Measurements from ENCODE around the gene OTUB2. TPM values are rescaled to one million over a fixed set of nuclear protein-coding genes. Genes with fewer than 3 reads are reported as not detected.

OTUB2 gene
- total and polyA plus RNA-seq, 5 donors = 0.11 to 0.65 (median 0.34) TPM

- ATAC-seq = peak; percentile 77 to 86
- intact Hi-C loops (cut with DNase I) = no loop called here
- Histone ChIP-seq H3K4me1 (ENCODE audit: control insufficient read depth, insufficient read depth, low read length) (no peaks in the 10 kb centered on the region), H3K4me3 (ENCODE audit: low read length) (no peak overlapping the region), H3K27ac (ENCODE audit: low read length) (peak overlapping the region; percentile 54), H3K27me3 (ENCODE audit: control insufficient read depth, insufficient read depth) (no peaks in the 10 kb centered on the region), H3K9me3 (ENCODE audit: control insufficient read depth, low read length) (no peaks in the 10 kb centered on the region)
- DNase-seq = peak; percentile 72 to 87 (median 82)
- WGBS = 68% methylated on average over 6 of the region's 6 CpGs
Measured at GRCh38 chr14:94050231-94050880, 24.2 kb downstream of the OTUB2 start.

GRCh38 chr14:94051115-94051514 lies 25.0 kb downstream of the OTUB2 start:
- H3K9me3 ChIP-seq (ENCODE audit: control insufficient read depth, low read length) = no peaks in the 10 kb centered on the region
- no peak overlapping the region for H3K4me3 ChIP-seq (ENCODE audit: low read length)
- no peaks in the 10 kb centered on the region for H3K4me1 ChIP-seq (ENCODE audit: control insufficient read depth, insufficient read depth, low read length)
- ATAC-seq = peak; percentile 10 to 31
- intact Hi-C loops (cut with DNase I) = no loop called here
- peak overlapping the region; percentile 12 for H3K27ac ChIP-seq (ENCODE audit: low read length)
- no peaks in the 10 kb centered on the region for H3K27me3 ChIP-seq (ENCODE audit: control insufficient read depth, insufficient read depth)
- DNase-seq = peak in 1 of 3 donors; percentile 86
- 43% methylated on average over 9 of the region's 9 CpGs for WGBS

GRCh38 chr14:94051779-94052178 lies 25.6 kb downstream of the OTUB2 start:
- Histone ChIP-seq H3K27ac (ENCODE audit: low read length) (no peak overlapping the region), H3K27me3 (ENCODE audit: control insufficient read depth, insufficient read depth) (no peaks in the 10 kb centered on the region), H3K4me1 (ENCODE audit: control insufficient read depth, insufficient read depth, low read length) (no peaks in the 10 kb centered on the region), H3K9me3 (ENCODE audit: control insufficient read depth, low read length) (no peaks in the 10 kb centered on the region), H3K4me3 (ENCODE audit: low read length) (no peak overlapping the region)
- intact Hi-C loops (cut with DNase I) = no loop called here
- no peak for ATAC-seq
- no peak for DNase-seq
- WGBS = 78% methylated on average over 3 of the region's 3 CpGs

- Histone ChIP-seq H3K27ac (ENCODE audit: low read length) (no peak overlapping the region), H3K4me1 (ENCODE audit: control insufficient read depth, insufficient read depth, low read length) (no peaks in the 10 kb centered on the region), H3K4me3 (ENCODE audit: low read length) (no peak overlapping the region), H3K27me3 (ENCODE audit: control insufficient read depth, insufficient read depth) (no peaks in the 10 kb centered on the region), H3K9me3 (ENCODE audit: control insufficient read depth, low read length) (no peaks in the 10 kb centered on the region)
- intact Hi-C loops (cut with DNase I) = no loop called here
- WGBS = 88% methylated on average over 1 of the region's 1 CpG
- ATAC-seq (no peak), DNase-seq (no peak)
Measured at GRCh38 chr14:94052199-94052598, 26.1 kb downstream of the OTUB2 start.

- Histone ChIP-seq H3K4me3 (ENCODE audit: low read length) (no peak overlapping the region), H3K4me1 (ENCODE audit: control insufficient read depth, insufficient read depth, low read length) (no peaks in the 10 kb centered on the region), H3K27me3 (ENCODE audit: control insufficient read depth, insufficient read depth) (no peaks in the 10 kb centered on the region), H3K27ac (ENCODE audit: low read length) (no peak overlapping the region), H3K9me3 (ENCODE audit: control insufficient read depth, low read length) (no peaks in the 10 kb centered on the region)
- intact Hi-C loops (cut with DNase I) = no loop called here
- 88% methylated on average over 4 of the region's 4 CpGs for WGBS
- DNase-seq (no peak), ATAC-seq (no peak)
Measured at GRCh38 chr14:94052662-94053061, 26.5 kb downstream of the OTUB2 start.

GRCh38 chr14:94054401-94054800 lies 28.3 kb downstream of the OTUB2 start:
- Histone ChIP-seq H3K27ac (ENCODE audit: low read length) (no peak overlapping the region), H3K9me3 (ENCODE audit: control insufficient read depth, low read length) (no peaks in the 10 kb centered on the region), H3K4me1 (ENCODE audit: control insufficient read depth, insufficient read depth, low read length) (no peaks in the 10 kb centered on the region), H3K27me3 (ENCODE audit: control insufficient read depth, insufficient read depth) (no peaks in the 10 kb centered on the region), H3K4me3 (ENCODE audit: low read length) (no peak overlapping the region)
- WGBS = 98% methylated on average over 1 of the region's 1 CpG
- DNase-seq = no peak
- intact Hi-C loops (cut with DNase I) = no loop called here
- ATAC-seq = no peak

- no peaks in the 10 kb centered on the region for H3K9me3 ChIP-seq (ENCODE audit: control insufficient read depth, low read length)
- no peak overlapping the region for H3K27ac ChIP-seq (ENCODE audit: low read length)
- DNase-seq (no peak), ATAC-seq (no peak)
- no peaks in the 10 kb centered on the region for H3K4me1 ChIP-seq (ENCODE audit: control insufficient read depth, insufficient read depth, low read length)
- 95% methylated on average over 7 of the region's 7 CpGs for WGBS
- no peaks in the 10 kb centered on the region for H3K27me3 ChIP-seq (ENCODE audit: control insufficient read depth, insufficient read depth)
- intact Hi-C loops (cut with DNase I) = no loop called here
- no peak overlapping the region for H3K4me3 ChIP-seq (ENCODE audit: low read length)
Measured at GRCh38 chr14:94054936-94055335, 28.8 kb downstream of the OTUB2 start.

- intact Hi-C loops (cut with DNase I) = no loop called here
- Histone ChIP-seq H3K4me1 (ENCODE audit: control insufficient read depth, insufficient read depth, low read length) (peaks cover 2% of the 10 kb centered on the region), H3K9me3 (ENCODE audit: control insufficient read depth, low read length) (no peaks in the 10 kb centered on the region), H3K27me3 (ENCODE audit: control insufficient read depth, insufficient read depth) (no peaks in the 10 kb centered on the region), H3K27ac (ENCODE audit: low read length) (no peak overlapping the region), H3K4me3 (ENCODE audit: low read length) (no peak overlapping the region)
- DNase-seq (no peak), ATAC-seq (no peak)
- 72% methylated on average over 6 of the region's 6 CpGs for WGBS
Measured at GRCh38 chr14:94056579-94057308, 30.6 kb downstream of the OTUB2 start.

GRCh38 chr14:94058128-94058673 lies 32.1 kb downstream of the OTUB2 start:
- Histone ChIP-seq H3K4me3 (ENCODE audit: low read length) (no peak overlapping the region), H3K27me3 (ENCODE audit: control insufficient read depth, insufficient read depth) (no peaks in the 10 kb centered on the region), H3K9me3 (ENCODE audit: control insufficient read depth, low read length) (no peaks in the 10 kb centered on the region), H3K27ac (ENCODE audit: low read length) (no peak overlapping the region), H3K4me1 (ENCODE audit: control insufficient read depth, insufficient read depth, low read length) (peaks cover 5% of the 10 kb centered on the region)
- ATAC-seq (no peak), DNase-seq (no peak)
- intact Hi-C loops (cut with DNase I) = no loop called here
- WGBS = 78% methylated on average over 1 of the region's 1 CpG

- 86% methylated on average over 5 of the region's 5 CpGs for WGBS
Measured at GRCh38 chr14:94058674-94059138, 32.6 kb downstream of the OTUB2 start.

GRCh38 chr14:94059998-94060397 lies 33.9 kb downstream of the OTUB2 start:
- Histone ChIP-seq H3K4me1 (ENCODE audit: control insufficient read depth, insufficient read depth, low read length) (peaks cover 5% of the 10 kb centered on the region), H3K9me3 (ENCODE audit: control insufficient read depth, low read length) (no peaks in the 10 kb centered on the region), H3K27ac (ENCODE audit: low read length) (no peak overlapping the region), H3K4me3 (ENCODE audit: low read length) (no peak overlapping the region), H3K27me3 (ENCODE audit: control insufficient read depth, insufficient read depth) (no peaks in the 10 kb centered on the region)
- WGBS = 64% methylated on average over 5 of the region's 5 CpGs
- intact Hi-C loops (cut with DNase I) = no loop called here
- DNase-seq = no peak
- ATAC-seq = no peak

More at GRCh38 chr14:94058674-94059138, 32.6 kb downstream of the OTUB2 start:
- DNase-seq (no peak), ATAC-seq (no peak)
- Histone ChIP-seq H3K4me1 (ENCODE audit: control insufficient read depth, insufficient read depth, low read length) (peaks cover 5% of the 10 kb centered on the region), H3K27ac (ENCODE audit: low read length) (no peak overlapping the region), H3K27me3 (ENCODE audit: control insufficient read depth, insufficient read depth) (no peaks in the 10 kb centered on the region), H3K9me3 (ENCODE audit: control insufficient read depth, low read length) (no peaks in the 10 kb centered on the region), H3K4me3 (ENCODE audit: low read length) (no peak overlapping the region)
- intact Hi-C loops (cut with DNase I) = no loop called here
